ENCODE measurements around the gene PALLD. TPM values are rescaled to one million over a fixed set of nuclear protein-coding genes. Genes with fewer than 3 reads are reported as not detected.
"Not testable (repeated sequence)": the region's sequence is repeated elsewhere in the genome, so short reads cannot be mapped to it uniquely, and the experiment has no call there.

Gene PALLD
- polyA plus RNA-seq, 3 donors = 6.1 to 11.8 (median 9.9) TPM

DNA sequence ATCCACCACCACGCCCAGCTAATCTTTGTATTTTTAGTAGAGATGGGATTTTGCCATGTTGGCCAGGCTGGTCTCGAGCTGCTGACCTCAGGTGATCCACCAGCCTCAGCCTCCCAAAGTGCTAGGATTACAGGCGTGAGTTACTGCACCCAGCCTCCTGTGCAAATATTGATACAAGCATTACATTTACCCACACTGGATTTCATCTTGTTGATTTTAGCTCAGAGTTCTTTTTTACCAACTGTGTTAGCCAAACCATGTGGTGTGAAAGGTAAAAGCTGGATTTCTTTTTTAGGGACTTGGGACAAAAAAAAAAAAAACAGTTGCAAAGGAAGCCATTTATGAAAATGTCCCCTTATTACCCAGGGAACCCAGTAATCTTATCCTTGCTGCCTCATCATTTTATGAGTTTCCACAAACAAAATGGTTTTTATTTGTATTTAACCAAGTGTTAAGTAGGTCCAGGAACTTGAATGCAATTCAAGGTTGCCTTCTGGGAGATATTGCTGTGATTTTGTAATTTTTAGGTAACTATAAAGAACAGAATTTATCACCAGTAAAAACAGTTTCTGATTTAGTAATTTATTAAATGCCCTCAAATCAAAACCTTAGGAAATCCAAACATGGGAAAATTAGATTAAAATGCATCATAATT, 202.5 kb downstream of the PALLD start:
- H3K79me2 ChIP-seq (ENCODE audit: insufficient read depth, low read length) = no peaks in the 10 kb centered on the region
- H3K9me3 Mint-ChIP-seq = peaks cover 0 to 2% (median 0%) of the 10 kb centered on the region in 7 donors
- H3K9me3 ChIP-seq (replicated peaks in 1 of 2; ENCODE audit: control insufficient read depth in 1 of 2, insufficient read depth in 1 of 2, low read length in 2 of 2) = no peaks in the 10 kb centered on the region
- H3K27me3 ChIP-seq (ENCODE audit: control insufficient read depth in 2 of 2, insufficient read depth in 2 of 2, low read length in 2 of 2) = no peaks in the 10 kb centered on the region
- no peaks in the 10 kb centered on the region for H3K4me1 ChIP-seq (ENCODE audit: control insufficient read depth in 1 of 2, insufficient read depth in 2 of 2, low read length in 2 of 2)
- H3K27ac Mint-ChIP-seq = no peak overlapping the region
- no peak for DNase-seq
- H3K27ac ChIP-seq (ENCODE audit: low read depth in 1 of 2, low read length in 2 of 2) = no peak overlapping the region
- no peak overlapping the region for H2AFZ ChIP-seq (ENCODE audit: insufficient read depth, low read depth, low read length, poor library complexity, severe bottlenecking)
- H3K36me3 Mint-ChIP-seq = no peaks in the 10 kb centered on the region
- H3K9ac ChIP-seq (ENCODE audit: insufficient read depth, low read length, poor library complexity, severe bottlenecking) = no peak overlapping the region
- WGBS (ENCODE audit: insufficient coverage) = no CpG with 5 or more reads among the region's 3 CpGs
- peaks cover 1 to 4% (median 3%) of the 10 kb centered on the region in 3 donors for H3K27me3 Mint-ChIP-seq (ENCODE audit: low read depth in 3 of 3)
- TF ChIP-seq, protein P1, sequence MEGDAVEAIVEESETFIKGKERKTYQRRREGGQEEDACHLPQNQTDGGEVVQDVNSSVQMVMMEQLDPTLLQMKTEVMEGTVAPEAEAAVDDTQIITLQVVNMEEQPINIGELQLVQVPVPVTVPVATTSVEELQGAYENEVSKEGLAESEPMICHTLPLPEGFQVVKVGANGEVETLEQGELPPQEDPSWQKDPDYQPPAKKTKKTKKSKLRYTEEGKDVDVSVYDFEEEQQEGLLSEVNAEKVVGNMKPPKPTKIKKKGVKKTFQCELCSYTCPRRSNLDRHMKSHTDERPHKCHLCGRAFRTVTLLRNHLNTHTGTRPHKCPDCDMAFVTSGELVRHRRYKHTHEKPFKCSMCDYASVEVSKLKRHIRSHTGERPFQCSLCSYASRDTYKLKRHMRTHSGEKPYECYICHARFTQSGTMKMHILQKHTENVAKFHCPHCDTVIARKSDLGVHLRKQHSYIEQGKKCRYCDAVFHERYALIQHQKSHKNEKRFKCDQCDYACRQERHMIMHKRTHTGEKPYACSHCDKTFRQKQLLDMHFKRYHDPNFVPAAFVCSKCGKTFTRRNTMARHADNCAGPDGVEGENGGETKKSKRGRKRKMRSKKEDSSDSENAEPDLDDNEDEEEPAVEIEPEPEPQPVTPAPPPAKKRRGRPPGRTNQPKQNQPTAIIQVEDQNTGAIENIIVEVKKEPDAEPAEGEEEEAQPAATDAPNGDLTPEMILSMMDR (IDR thresholded peaks at IDR 0.05) = no peak
- H3K4me3 ChIP-seq (replicated peaks in 1 of 3; ENCODE audit: low read depth in 2 of 3, low read length in 3 of 3) = no peak overlapping the region
- no peaks in the 10 kb centered on the region for H4K20me1 ChIP-seq (ENCODE audit: insufficient read depth, low read length)
- H3K4me2 ChIP-seq (replicated peaks; ENCODE audit: extremely low read depth, low read length, poor library complexity, severe bottlenecking) = no peak overlapping the region
- peaks cover 2% of the 10 kb centered on the region for H3K4me1 Mint-ChIP-seq
- H3K4me3 Mint-ChIP-seq = no peak overlapping the region
- intact Hi-C loops (cut with micrococcal nuclease) = no loop called here
- no peaks in the 10 kb centered on the region for H3K36me3 ChIP-seq (replicated peaks in 1 of 2; ENCODE audit: control insufficient read depth in 1 of 2, insufficient read depth in 2 of 2, low read length in 2 of 2)

DNA sequence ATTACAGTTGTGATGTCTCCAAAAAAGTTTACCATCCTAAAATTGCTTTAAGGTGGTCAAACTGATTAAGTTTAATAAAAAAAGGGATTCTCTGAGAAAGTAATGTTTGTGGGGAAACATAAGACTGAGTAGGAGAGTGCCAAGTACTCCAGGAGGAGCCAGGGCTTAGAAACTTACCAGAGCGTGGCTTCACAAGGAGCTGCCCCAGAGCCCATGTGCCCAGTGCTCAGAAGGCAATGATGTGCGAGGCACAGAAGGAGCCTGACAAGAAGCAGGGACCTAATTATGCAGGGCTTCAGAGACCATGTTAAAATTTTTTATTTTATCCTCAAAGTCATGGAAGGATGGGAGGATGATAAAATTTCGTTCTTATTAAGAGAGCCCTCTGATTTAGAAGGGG, 204.2 kb downstream of the PALLD start:
- Histone ChIP-seq H3K36me3 (replicated peaks in 1 of 2; ENCODE audit: control insufficient read depth in 1 of 2, insufficient read depth in 2 of 2, low read length in 2 of 2) (no peaks in the 10 kb centered on the region), H3K4me2 (replicated peaks; ENCODE audit: extremely low read depth, low read length, poor library complexity, severe bottlenecking) (no peak overlapping the region), H3K27me3 (ENCODE audit: control insufficient read depth in 2 of 2, insufficient read depth in 2 of 2, low read length in 2 of 2) (no peaks in the 10 kb centered on the region), H3K9ac (ENCODE audit: insufficient read depth, low read length, poor library complexity, severe bottlenecking) (no peak overlapping the region), H3K9me3 (replicated peaks in 1 of 2; ENCODE audit: control insufficient read depth in 1 of 2, insufficient read depth in 1 of 2, low read length in 2 of 2) (no peaks in the 10 kb centered on the region), H3K4me1 (ENCODE audit: control insufficient read depth in 1 of 2, insufficient read depth in 2 of 2, low read length in 2 of 2) (no peaks in the 10 kb centered on the region), H4K20me1 (ENCODE audit: insufficient read depth, low read length) (no peaks in the 10 kb centered on the region), H2AFZ (ENCODE audit: insufficient read depth, low read depth, low read length, poor library complexity, severe bottlenecking) (no peak overlapping the region), H3K79me2 (ENCODE audit: insufficient read depth, low read length) (no peaks in the 10 kb centered on the region), H3K27ac (ENCODE audit: low read depth in 1 of 2, low read length in 2 of 2) (no peak overlapping the region), H3K4me3 (replicated peaks in 1 of 3; ENCODE audit: low read depth in 2 of 3, low read length in 3 of 3) (no peak overlapping the region)
- H3K27ac Mint-ChIP-seq = no peak overlapping the region
- peaks cover 1 to 4% (median 2%) of the 10 kb centered on the region in 3 donors for H3K27me3 Mint-ChIP-seq (ENCODE audit: low read depth in 3 of 3)
- no peak for DNase-seq
- intact Hi-C loops (cut with micrococcal nuclease) = no loop called here
- no peak overlapping the region for H3K4me3 Mint-ChIP-seq
- H3K9me3 Mint-ChIP-seq = peaks cover 0 to 2% (median 0%) of the 10 kb centered on the region in 7 donors
- TF ChIP-seq, protein P1 (IDR thresholded peaks at IDR 0.05) = no peak
- H3K4me1 Mint-ChIP-seq = no peaks in the 10 kb centered on the region
- H3K36me3 Mint-ChIP-seq = no peaks in the 10 kb centered on the region
- 100% methylated on average over 1 of the region's 3 CpGs for WGBS (ENCODE audit: insufficient coverage)

DNA sequence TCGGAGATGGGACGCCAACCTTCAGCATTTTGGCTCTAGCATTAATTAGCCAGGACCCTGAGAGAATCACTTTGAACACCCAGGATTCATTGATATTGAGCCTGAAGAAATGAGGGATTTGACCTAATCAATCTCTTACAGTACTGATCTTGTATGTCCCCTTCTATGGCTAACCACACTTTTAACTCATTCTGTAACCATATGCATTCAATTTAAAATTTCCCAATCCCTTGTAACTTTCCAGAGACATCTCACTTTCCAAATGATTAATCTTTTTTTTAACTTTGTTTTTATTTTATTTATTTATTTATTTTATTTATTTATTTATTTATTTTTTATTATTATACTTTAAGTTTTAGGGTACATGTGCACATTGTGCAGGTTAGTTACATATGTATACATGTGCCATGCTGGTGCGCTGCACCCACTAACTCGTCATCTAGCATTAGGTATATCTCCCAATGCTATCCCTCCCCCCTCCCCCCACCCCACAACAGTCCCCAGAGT, 205.8 kb downstream of the PALLD start:
- H3K27ac ChIP-seq (ENCODE audit: low read depth in 1 of 2, low read length in 2 of 2); H3K36me3 Mint-ChIP-seq; intact Hi-C loops (cut with micrococcal nuclease); H3K36me3 ChIP-seq (replicated peaks in 1 of 2; ENCODE audit: control insufficient read depth in 1 of 2, insufficient read depth in 2 of 2, low read length in 2 of 2); H3K4me1 ChIP-seq (ENCODE audit: control insufficient read depth in 1 of 2, insufficient read depth in 2 of 2, low read length in 2 of 2); H3K4me3 Mint-ChIP-seq; H3K4me3 ChIP-seq (replicated peaks in 1 of 3; ENCODE audit: low read depth in 2 of 3, low read length in 3 of 3); H2AFZ ChIP-seq (ENCODE audit: insufficient read depth, low read depth, low read length, poor library complexity, severe bottlenecking); H4K20me1 ChIP-seq (ENCODE audit: insufficient read depth, low read length); H3K27ac Mint-ChIP-seq; DNase-seq; H3K9me3 Mint-ChIP-seq; H3K27me3 ChIP-seq (ENCODE audit: control insufficient read depth in 2 of 2, insufficient read depth in 2 of 2, low read length in 2 of 2); H3K79me2 ChIP-seq (ENCODE audit: insufficient read depth, low read length); H3K27me3 Mint-ChIP-seq (ENCODE audit: low read depth in 3 of 3); H3K4me2 ChIP-seq (replicated peaks; ENCODE audit: extremely low read depth, low read length, poor library complexity, severe bottlenecking); H3K9ac ChIP-seq (ENCODE audit: insufficient read depth, low read length, poor library complexity, severe bottlenecking); H3K4me1 Mint-ChIP-seq; H3K9me3 ChIP-seq (replicated peaks in 1 of 2; ENCODE audit: control insufficient read depth in 1 of 2, insufficient read depth in 1 of 2, low read length in 2 of 2): not testable (repeated sequence)
- no CpG with 5 or more reads among the region's 4 CpGs for WGBS (ENCODE audit: insufficient coverage)

All from CD14-positive monocyte (primary cell).